Muscle layer of colon (tissue), 2 donors: ENCODE results near the gene ALPK3.

Experiments used
- H3K27ac ChIP-seq: one replicate; pipeline ENCODE4 v1.7.0; 2013; ENCODE audit warnings: low read depth, mild to moderate bottlenecking, low read length, moderate library complexity
- H3K27me3 ChIP-seq, 2 donors: one replicate each; pipeline ENCODE4 v1.7.0; 2013; ENCODE audit warnings: low read length in 2 of 2, mild to moderate bottlenecking in 2 of 2; ENCODE audit not compliant: insufficient read depth in 2 of 2, control insufficient read depth in 1 of 2
- H3K36me3 ChIP-seq: one replicate; pipeline ENCODE4 v1.7.0; 2013; ENCODE audit warnings: mild to moderate bottlenecking, low read length; ENCODE audit not compliant: insufficient read depth
- H3K4me1 ChIP-seq: one replicate; pipeline ENCODE4 v1.7.0; 2013; ENCODE audit warnings: mild to moderate bottlenecking, low read length; ENCODE audit not compliant: insufficient read depth
- H3K4me3 ChIP-seq, 2 donors: one replicate each; pipeline ENCODE4 v1.7.0; 2013; ENCODE audit warnings: low read length in 2 of 2, low read depth in 1 of 2, mild to moderate bottlenecking in 1 of 2, moderate library complexity in 1 of 2
- H3K9ac ChIP-seq: one replicate; pipeline ENCODE4 v1.7.0; 2013; ENCODE audit warnings: low read length
- H3K9me3 ChIP-seq: one replicate; pipeline ENCODE4 v1.7.0; 2013; ENCODE audit warnings: mild to moderate bottlenecking, low read length
- donor health status: abdominal sarcoma.
- donor health status: Adenocarcinoma of cecum.

ALPK3 gene

DNA sequence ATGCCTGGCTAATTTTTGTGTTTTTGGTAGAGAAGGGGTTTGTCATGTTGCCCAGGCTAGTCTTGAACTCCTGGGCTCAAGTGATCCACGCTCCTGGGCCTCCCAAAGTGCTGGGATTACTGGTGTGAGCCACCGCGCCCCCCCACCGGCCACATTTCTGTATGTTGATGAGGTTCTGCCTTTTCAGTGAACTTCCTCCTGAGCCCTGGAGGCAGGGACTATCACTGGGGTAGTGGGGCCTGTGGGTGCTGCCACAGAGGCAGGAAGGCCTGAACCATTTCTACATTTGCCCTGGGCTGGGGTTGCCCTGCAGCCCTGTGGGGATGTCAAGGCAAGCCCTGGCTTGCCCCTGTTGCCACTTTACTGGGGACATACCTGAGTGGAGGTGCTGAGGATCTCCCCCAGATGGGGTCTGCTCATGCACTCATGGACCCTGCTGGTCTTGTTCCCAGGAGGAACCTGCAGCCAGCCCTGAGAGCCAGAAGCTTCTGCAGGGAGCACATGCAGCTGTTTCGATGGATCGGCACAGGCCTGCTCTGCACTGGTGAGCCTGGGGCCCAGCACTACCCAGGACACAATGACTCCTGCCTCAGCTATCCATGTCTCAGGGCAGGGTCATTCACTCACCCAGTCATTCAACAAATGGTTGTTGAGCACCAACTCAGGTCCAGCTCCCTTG is 73.0 kb downstream of the ALPK3 start:
- H3K36me3 ChIP-seq = no peaks in the 10 kb centered on the region

DNA sequence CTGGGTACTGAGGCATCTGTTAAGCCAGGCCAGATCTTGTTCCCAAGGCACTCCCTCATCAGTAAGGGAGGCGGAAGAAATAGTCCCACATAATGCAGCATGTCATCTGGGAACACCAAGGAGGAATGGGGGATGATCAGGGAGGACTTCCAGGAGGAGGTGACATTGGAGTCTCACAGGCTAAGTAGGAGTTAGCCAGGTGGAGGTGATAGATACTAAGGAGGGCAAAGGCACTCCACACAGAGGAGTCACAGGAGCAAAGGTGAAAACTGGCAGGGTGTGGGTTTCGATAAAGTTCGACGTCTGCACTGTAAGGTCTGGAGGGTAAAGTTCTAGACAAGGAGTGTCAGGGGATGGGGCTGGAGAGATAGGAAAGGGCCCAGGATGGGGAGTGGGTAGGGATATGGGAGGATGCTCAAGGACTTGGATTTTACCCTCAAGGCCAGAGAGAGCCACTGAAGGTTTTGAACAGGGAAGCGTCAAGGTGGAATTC is 73.6 kb downstream of the ALPK3 start:
- no peaks in the 10 kb centered on the region for H3K4me1 ChIP-seq
- H3K4me3 ChIP-seq = no peak overlapping the region
- no peak overlapping the region for H3K27ac ChIP-seq
- H3K36me3 ChIP-seq = no peaks in the 10 kb centered on the region
- H3K9me3 ChIP-seq = no peaks in the 10 kb centered on the region
- peaks cover 0 to 6% of the 10 kb centered on the region in 2 donors for H3K27me3 ChIP-seq
- H3K9ac ChIP-seq = no peak overlapping the region

More for the DNA sequence above, 73.0 kb downstream of the ALPK3 start:
- Histone ChIP-seq H3K27ac (no peak overlapping the region), H3K4me1 (no peaks in the 10 kb centered on the region), H3K9me3 (no peaks in the 10 kb centered on the region), H3K27me3 (peaks cover 0 to 6% of the 10 kb centered on the region in 2 donors), H3K9ac (no peak overlapping the region), H3K4me3 (no peak overlapping the region)

DNA sequence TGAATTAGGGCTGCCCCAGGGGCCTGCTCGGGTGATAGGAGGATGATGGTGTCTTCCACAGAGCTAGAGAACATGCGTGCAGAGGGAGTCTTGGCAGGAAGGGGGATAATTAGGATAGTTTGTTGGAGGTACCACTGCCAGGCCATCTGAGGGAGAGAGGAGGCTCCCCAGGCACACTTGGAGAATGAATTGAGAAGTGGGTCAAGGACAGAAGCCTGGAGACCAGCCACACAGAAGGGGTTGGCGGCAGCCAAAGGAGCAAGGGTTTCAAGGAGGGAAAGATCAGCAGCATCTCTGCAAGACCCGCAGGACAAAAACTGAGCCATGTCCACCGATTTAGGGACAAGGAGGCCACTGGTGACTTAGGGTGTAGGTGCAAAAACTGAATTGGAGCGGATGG is 74.2 kb downstream of the ALPK3 start:
- Histone ChIP-seq H3K4me1 (no peaks in the 10 kb centered on the region), H3K4me3 (no peak overlapping the region), H3K9me3 (no peaks in the 10 kb centered on the region), H3K36me3 (no peaks in the 10 kb centered on the region), H3K27me3 (peaks cover 0 to 6% of the 10 kb centered on the region in 2 donors), H3K27ac (no peak overlapping the region), H3K9ac (no peak overlapping the region)

DNA sequence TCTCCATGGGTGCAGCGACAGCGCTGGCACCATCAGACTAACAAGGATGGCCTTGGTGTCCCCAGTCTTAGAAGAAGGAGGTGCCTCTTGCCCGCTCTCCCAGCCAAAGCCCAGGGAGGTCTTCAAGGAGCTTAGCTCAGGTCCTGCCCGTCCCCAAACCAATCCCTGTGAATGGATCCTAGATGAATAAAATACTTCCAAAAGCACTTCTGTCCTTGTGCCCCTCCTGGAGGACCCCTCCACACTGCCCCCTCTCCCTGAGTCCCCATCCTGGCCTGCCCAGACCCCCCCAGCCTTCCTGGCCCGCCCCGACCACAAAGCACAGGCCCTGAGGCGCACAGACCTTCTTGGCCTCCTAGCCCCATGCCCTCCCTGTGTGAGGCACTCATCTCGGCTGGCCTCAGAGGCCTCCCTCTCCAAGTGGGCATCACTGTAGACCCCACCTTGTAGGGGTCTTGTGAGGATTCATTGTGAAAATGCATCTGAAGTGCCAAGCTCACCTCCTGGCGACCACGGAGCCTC is 75.7 kb downstream of the ALPK3 start:
- Histone ChIP-seq H3K27ac (no peak overlapping the region), H3K9ac (no peak overlapping the region), H3K27me3 (peaks cover 0 to 6% of the 10 kb centered on the region in 2 donors), H3K4me1 (no peaks in the 10 kb centered on the region), H3K4me3 (no peak overlapping the region), H3K9me3 (no peaks in the 10 kb centered on the region), H3K36me3 (no peaks in the 10 kb centered on the region)

- Histone ChIP-seq H3K9me3 (no peaks in the 10 kb centered on the region), H3K4me3 (no peak overlapping the region), H3K27ac (no peak overlapping the region), H3K4me1 (no peaks in the 10 kb centered on the region), H3K36me3 (no peaks in the 10 kb centered on the region), H3K27me3 (peaks cover 0 to 6% of the 10 kb centered on the region in 2 donors), H3K9ac (no peak overlapping the region)
Measured at GRCh38 chr15:84893607-84894006, 76.5 kb downstream of the ALPK3 start.

GRCh38 chr15:84894736-84895425 is 77.7 kb downstream of the ALPK3 start:
- Histone ChIP-seq H3K4me1 (no peaks in the 10 kb centered on the region), H3K36me3 (no peaks in the 10 kb centered on the region), H3K27me3 (peaks cover 0 to 6% of the 10 kb centered on the region in 2 donors), H3K27ac (no peak overlapping the region), H3K9ac (no peak overlapping the region), H3K4me3 (no peak overlapping the region), H3K9me3 (no peaks in the 10 kb centered on the region)

DNA sequence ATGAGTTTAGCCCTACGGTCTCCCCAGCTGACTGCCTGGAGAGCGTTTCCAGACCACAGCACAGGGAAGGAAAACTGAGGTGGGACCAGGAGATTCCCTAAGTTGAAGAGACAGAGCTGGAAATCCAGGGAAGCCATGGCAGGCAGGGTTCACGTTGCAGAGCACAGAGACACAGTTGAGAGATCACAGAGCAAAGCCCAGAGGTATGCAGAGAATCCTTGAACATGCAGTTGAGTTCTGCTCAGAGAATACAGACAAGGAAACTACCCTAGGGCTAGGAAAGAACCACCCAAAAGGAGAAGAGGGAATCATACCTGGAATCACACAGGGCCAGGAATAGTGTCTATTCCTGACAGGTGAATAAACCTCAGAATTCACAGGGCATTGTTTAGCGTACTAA is 81.6 kb downstream of the ALPK3 start:
- H3K27me3 ChIP-seq = no peaks in the 10 kb centered on the region

GRCh38 chr15:84899750-84900149 is 82.6 kb downstream of the ALPK3 start:
- Histone ChIP-seq H3K4me1 (peaks cover 7% of the 10 kb centered on the region), H3K27ac (no peak overlapping the region), H3K36me3 (no peaks in the 10 kb centered on the region), H3K9ac (no peak overlapping the region), H3K9me3 (no peaks in the 10 kb centered on the region), H3K4me3 (no peak overlapping the region), H3K27me3 (no peaks in the 10 kb centered on the region)

More for the DNA sequence above, 81.6 kb downstream of the ALPK3 start:
- Histone ChIP-seq H3K9me3 (no peaks in the 10 kb centered on the region), H3K36me3 (no peaks in the 10 kb centered on the region), H3K9ac (no peak overlapping the region), H3K27ac (no peak overlapping the region), H3K4me3 (no peak overlapping the region), H3K4me1 (no peaks in the 10 kb centered on the region)

DNA sequence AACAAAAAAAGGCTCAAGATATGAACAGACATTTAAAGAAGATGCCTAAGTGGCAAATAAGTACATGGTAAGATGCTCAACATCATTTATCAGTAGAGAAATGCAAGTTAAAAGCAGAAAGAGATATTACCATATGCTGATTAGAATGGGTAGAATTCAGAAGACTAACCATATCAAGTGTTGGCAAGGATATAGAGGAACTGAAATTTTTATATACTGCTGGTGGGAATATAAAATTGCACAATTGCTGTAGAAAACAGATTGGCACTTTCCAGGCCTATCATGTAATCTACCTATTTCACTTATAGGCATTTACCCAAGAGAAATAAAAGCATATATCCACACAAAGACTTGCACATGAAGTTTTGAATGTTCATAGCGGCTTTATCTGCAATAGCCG is 84.4 kb downstream of the ALPK3 start:
- Histone ChIP-seq H3K27ac (no peak overlapping the region), H3K4me3 (no peak overlapping the region), H3K36me3 (no peaks in the 10 kb centered on the region), H3K27me3 (no peaks in the 10 kb centered on the region), H3K9ac (no peak overlapping the region), H3K4me1 (peaks cover 10% of the 10 kb centered on the region), H3K9me3 (no peaks in the 10 kb centered on the region)

GRCh38 chr15:84903751-84904150 is 86.6 kb downstream of the ALPK3 start:
- no peak overlapping the region for H3K4me3 ChIP-seq
- H3K36me3 ChIP-seq = no peaks in the 10 kb centered on the region
- no peak overlapping the region for H3K27ac ChIP-seq
- peaks cover 10% of the 10 kb centered on the region for H3K4me1 ChIP-seq
- H3K9ac ChIP-seq = no peak overlapping the region
- H3K9me3 ChIP-seq = no peaks in the 10 kb centered on the region
- no peaks in the 10 kb centered on the region for H3K27me3 ChIP-seq

GRCh38 chr15:84904419-84904818 is 87.3 kb downstream of the ALPK3 start:
- Histone ChIP-seq H3K27me3 (no peaks in the 10 kb centered on the region), H3K9me3 (no peaks in the 10 kb centered on the region), H3K9ac (no peak overlapping the region), H3K36me3 (no peaks in the 10 kb centered on the region), H3K27ac (no peak overlapping the region), H3K4me3 (no peak overlapping the region), H3K4me1 (peaks cover 10% of the 10 kb centered on the region)
